Measurements from ENCODE around the gene ARFGAP1. TPM values are rescaled to one million over a fixed set of nuclear protein-coding genes. Genes with fewer than 3 reads are reported as not detected.

ARFGAP1 gene
- total and polyA plus RNA-seq, 2 of the 4 experiments (the other 2 are of a cell fraction) = 59.1 to 194 TPM

DNA sequence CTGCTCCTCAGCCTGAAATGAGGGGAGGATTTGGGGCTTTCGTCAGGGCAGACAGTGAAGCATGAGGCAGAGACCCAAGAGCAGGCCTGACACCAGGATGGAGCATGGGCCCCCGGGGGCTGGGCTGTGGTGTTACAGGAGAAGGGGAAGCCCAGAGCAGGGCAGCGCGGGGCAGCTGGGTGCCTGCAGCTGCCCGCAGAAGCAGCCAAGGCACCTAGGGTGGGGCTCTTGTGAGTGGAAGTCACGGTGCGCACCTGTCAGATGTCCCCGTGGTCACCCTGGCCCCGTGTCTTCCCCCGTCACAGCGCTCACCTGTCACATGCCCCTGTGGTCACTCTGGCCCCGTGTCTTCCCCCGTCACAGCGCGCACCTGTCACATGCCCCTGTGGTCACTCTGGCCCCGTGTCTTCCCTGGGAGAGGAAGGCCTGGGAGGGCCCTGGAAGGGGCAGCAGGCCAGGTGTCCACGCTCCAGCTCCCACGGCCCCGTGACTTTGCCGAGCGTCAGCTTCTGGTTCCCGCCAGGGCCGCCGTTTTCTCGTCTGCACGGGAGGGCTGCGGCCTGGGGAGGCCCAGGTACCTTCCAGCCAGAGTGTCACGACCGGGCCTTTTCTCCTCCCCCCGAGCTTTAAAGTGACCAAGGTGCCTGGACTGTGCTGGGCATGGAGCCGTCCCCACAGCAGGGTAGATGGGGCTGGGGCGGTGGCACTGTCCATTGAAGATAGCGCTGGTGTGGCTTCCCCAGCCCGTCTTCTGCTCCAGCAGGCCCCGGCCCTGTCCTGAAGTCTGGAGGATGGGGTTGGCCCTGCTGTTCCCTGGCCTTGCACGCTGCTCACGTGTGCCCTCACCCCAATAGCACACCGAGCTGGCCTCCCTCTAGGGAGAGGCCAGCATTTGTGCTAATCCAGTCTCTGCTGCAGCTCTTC, 9.4 kb downstream of the ARFGAP1 start:
- Histone ChIP-seq H4K20me1 (ENCODE audit: insufficient read depth, low read length) (peaks cover 53% of the 10 kb centered on the region), H3K4me3 (ENCODE audit: insufficient read depth, low read depth, low read length) (no peak overlapping the region), H4K8ac (ENCODE audit: low read depth in 2 of 2, low read length in 2 of 2) (no peak overlapping the region), H2BK5ac (ENCODE audit: low read depth, low read length, poor library complexity, severe bottlenecking) (no peak overlapping the region), H2BK20ac (ENCODE audit: low read depth, low read length) (no peak overlapping the region), H2BK15ac (ENCODE audit: low read depth, low read length) (no peak overlapping the region), H2AK5ac (ENCODE audit: low read depth, low read length) (no peak overlapping the region), H3K27ac (ENCODE audit: insufficient read depth, low read length) (no peak overlapping the region), H2BK120ac (ENCODE audit: low read depth, low read length) (no peak overlapping the region), H3K23ac (ENCODE audit: low read depth, low read length) (no peak overlapping the region), H4K91ac (ENCODE audit: insufficient read depth, low read depth, low read length) (no peak overlapping the region), H3K56ac (ENCODE audit: extremely low read depth, insufficient read depth, low read length) (no peak overlapping the region), H3K18ac (ENCODE audit: low read depth, low read length) (no peak overlapping the region), H2AK9ac (replicated peaks; ENCODE audit: low read depth, low read length, poor library complexity) (no peak overlapping the region), H3K4me2 (ENCODE audit: low read depth, low read length) (no peak overlapping the region), H3K9me3 (ENCODE audit: control insufficient read depth, insufficient read depth, low read length) (no peaks in the 10 kb centered on the region), H3K9me1 (ENCODE audit: insufficient read depth, low read length) (no peaks in the 10 kb centered on the region), H3K4ac (ENCODE audit: low read depth, low read length) (no peak overlapping the region), H3K36me3 (ENCODE audit: control insufficient read depth, insufficient read depth, low read length) (peaks cover 84% of the 10 kb centered on the region), H3K79me1 (ENCODE audit: low read depth in 1 of 2, low read length in 2 of 2) (peaks cover 17 to 35% of the 10 kb centered on the region in 2 experiments), H2AFZ (replicated peaks; ENCODE audit: low read length, poor library complexity) (no peak overlapping the region), H3K4me1 (ENCODE audit: control insufficient read depth, insufficient read depth, low read length) (no peaks in the 10 kb centered on the region), H3K9ac (ENCODE audit: low read depth, low read length) (no peak overlapping the region), H4K5ac (ENCODE audit: low read depth, low read length) (no peak overlapping the region), H3K27me3 (ENCODE audit: control insufficient read depth, insufficient read depth, low read length) (no peaks in the 10 kb centered on the region), H3K14ac (replicated peaks; ENCODE audit: low read depth, low read length) (no peak overlapping the region)
- intact Hi-C loops (cut with micrococcal nuclease) = no loop called here
- TF ChIP-seq FOS (IDR thresholded peaks at IDR 0.05; ENCODE audit: low read depth, low read length) = no peak
- no peak for TF ChIP-seq BHLHE40 (IDR thresholded peaks at IDR 0.05; ENCODE audit: low read depth, low read length)
- no peak for TF ChIP-seq MAZ (IDR thresholded peaks at IDR 0.05; ENCODE audit: borderline replicate concordance, low read depth, low read length)
- TF ChIP-seq RCOR1 (IDR thresholded peaks at IDR 0.05; ENCODE audit: insufficient replicate concordance, low read length) = no peak
- TF ChIP-seq, protein P1, sequence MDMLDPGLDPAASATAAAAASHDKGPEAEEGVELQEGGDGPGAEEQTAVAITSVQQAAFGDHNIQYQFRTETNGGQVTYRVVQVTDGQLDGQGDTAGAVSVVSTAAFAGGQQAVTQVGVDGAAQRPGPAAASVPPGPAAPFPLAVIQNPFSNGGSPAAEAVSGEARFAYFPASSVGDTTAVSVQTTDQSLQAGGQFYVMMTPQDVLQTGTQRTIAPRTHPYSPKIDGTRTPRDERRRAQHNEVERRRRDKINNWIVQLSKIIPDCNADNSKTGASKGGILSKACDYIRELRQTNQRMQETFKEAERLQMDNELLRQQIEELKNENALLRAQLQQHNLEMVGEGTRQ (IDR thresholded peaks at IDR 0.05; ENCODE audit: low read depth, low read length) = no peak
- TF ChIP-seq, protein P2, sequence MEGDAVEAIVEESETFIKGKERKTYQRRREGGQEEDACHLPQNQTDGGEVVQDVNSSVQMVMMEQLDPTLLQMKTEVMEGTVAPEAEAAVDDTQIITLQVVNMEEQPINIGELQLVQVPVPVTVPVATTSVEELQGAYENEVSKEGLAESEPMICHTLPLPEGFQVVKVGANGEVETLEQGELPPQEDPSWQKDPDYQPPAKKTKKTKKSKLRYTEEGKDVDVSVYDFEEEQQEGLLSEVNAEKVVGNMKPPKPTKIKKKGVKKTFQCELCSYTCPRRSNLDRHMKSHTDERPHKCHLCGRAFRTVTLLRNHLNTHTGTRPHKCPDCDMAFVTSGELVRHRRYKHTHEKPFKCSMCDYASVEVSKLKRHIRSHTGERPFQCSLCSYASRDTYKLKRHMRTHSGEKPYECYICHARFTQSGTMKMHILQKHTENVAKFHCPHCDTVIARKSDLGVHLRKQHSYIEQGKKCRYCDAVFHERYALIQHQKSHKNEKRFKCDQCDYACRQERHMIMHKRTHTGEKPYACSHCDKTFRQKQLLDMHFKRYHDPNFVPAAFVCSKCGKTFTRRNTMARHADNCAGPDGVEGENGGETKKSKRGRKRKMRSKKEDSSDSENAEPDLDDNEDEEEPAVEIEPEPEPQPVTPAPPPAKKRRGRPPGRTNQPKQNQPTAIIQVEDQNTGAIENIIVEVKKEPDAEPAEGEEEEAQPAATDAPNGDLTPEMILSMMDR (conservative IDR thresholded peaks at IDR 0.05; ENCODE audit: low read depth, low read length) = no peak
- no peak for TF ChIP-seq RFX5 (IDR thresholded peaks at IDR 0.05; ENCODE audit: low read depth, low read length)
- TF ChIP-seq NFE2L2 (IDR thresholded peaks at IDR 0.05; ENCODE audit: low read depth, low read length) = no peak
- no peak for TF ChIP-seq SMC3 (IDR thresholded peaks at IDR 0.05; ENCODE audit: low read depth, low read length)
- no peak for TF ChIP-seq POLR2A (IDR thresholded peaks at IDR 0.05; ENCODE audit: low read depth, low read length)
- no peak for TF ChIP-seq CHD1 (IDR thresholded peaks at IDR 0.05; ENCODE audit: low read depth, low read length)
- ChIA-PET CTCF (no interaction called here), POLR2A (ENCODE audit: unreplicated experiment) (no interaction called here)
- dilution Hi-C loops (cut with HindIII; ENCODE audit: low sequenced_read_pairs, unreplicated experiment) = no loop called here
- DNase-seq (no peak), ATAC-seq (ENCODE audit: low read depth) (no peak)
- in situ Hi-C loops (cut with MboI; ENCODE audit: low sequenced_read_pairs) = no loop called here
- BruUV-seq (replicated peaks) = no TSS peak
- WGBS, 2 experiments (ENCODE audit: extremely low coverage in 2 of 2, insufficient read length in 1 of 2) = 94% methylated on average over 15 of the region's 38 CpGs; no CpG with 5 or more reads in 1 of the 2 experiments
